ENCODE results near the gene COPG1. TPM values are rescaled to one million over a fixed set of nuclear protein-coding genes. Genes with fewer than 3 reads are reported as not detected.

Gene COPG1
- total and polyA plus RNA-seq, 9 of the 15 experiments (the other 6 are each of a cell fraction or from before 2014, with no cell fraction given), result 40.3 to 105 (median 62.4) TPM

GRCh38 chr3:129226374-129226773 is 23.0 kb upstream of the COPG1 start (continued):
- TF ChIP-seq ZNF134 (CRISPR knock-in tag; conservative IDR thresholded peaks at IDR 0.05) (no peak), TAF7 (tag; IDR thresholded peaks at IDR 0.05) (no peak), TSC22D4 (tag; IDR thresholded peaks at IDR 0.05) (no peak), NFIC (IDR thresholded peaks at IDR 0.05) (no peak), MEF2D (tag; conservative IDR thresholded peaks at IDR 0.05; ENCODE audit: low read depth) (no peak), ZNF444 (CRISPR knock-in tag; IDR thresholded peaks at IDR 0.05) (no peak), HMBOX1 (IDR thresholded peaks at IDR 0.05) (no peak), SUPT5H (IDR thresholded peaks at IDR 0.05) (no peak), SMC3 (conservative IDR thresholded peaks at IDR 0.05; ENCODE audit: insufficient read depth, low read depth, low read length) (no peak), ZFX (CRISPR knock-in tag; IDR thresholded peaks at IDR 0.05) (no peak), SAP30 (IDR thresholded peaks at IDR 0.05; ENCODE audit: borderline replicate concordance, insufficient read depth, low read depth, low read length, poor library complexity, severe bottlenecking) (no peak), TAL1 (IDR thresholded peaks at IDR 0.05) (no peak), HDAC2 (IDR thresholded peaks at IDR 0.05) (0 out of 2 replicates have a peak, but pooled peaks have one; percentile 13), ZNF717 (CRISPR knock-in tag; IDR thresholded peaks at IDR 0.05) (no peak), ZEB2 (IDR thresholded peaks at IDR 0.05) (peak; percentile 41; the same call in 1 of the 2 replicates), EP300 (IDR thresholded peaks at IDR 0.05; ENCODE audit: low read length) (peak; percentile 23; the same call in 1 of the 2 replicates), ZNF24 (IDR thresholded peaks at IDR 0.05) (no peak), MYNN (IDR thresholded peaks at IDR 0.05) (0 out of 2 replicates have a peak, but pooled peaks have one; percentile 21), MYNN (CRISPR knock-in tag; IDR thresholded peaks at IDR 0.05) (no peak), SRSF3 (IDR thresholded peaks at IDR 0.05; ENCODE audit: insufficient read depth, low read length) (no peak), ZKSCAN1 (IDR thresholded peaks at IDR 0.05; ENCODE audit: low read depth, low read length) (no peak), NRF1 (conservative IDR thresholded peaks at IDR 0.05 in 1 of 2, IDR thresholded peaks at IDR 0.05 in 1 of 2) (peak; percentile 88 to 90), NFRKB (IDR thresholded peaks at IDR 0.05; ENCODE audit: low read depth) (no peak), CBX1 (IDR thresholded peaks at IDR 0.05; ENCODE audit: low read depth) (no peak), NR1H2 (CRISPR knock-in tag; IDR thresholded peaks at IDR 0.05) (no peak), RHOXF2B (CRISPR knock-in tag; conservative IDR thresholded peaks at IDR 0.05) (no peak), FUS (optimal IDR thresholded peaks at IDR 0.05; ENCODE audit: low read depth, low read length) (no peak), NCOA2 (IDR thresholded peaks at IDR 0.05; ENCODE audit: partially characterized antibody in 2 of 2) (no peak), ARID1B (IDR thresholded peaks at IDR 0.05) (peak; percentile 78), THRA (IDR thresholded peaks at IDR 0.05) (no peak), ZBTB2 (IDR thresholded peaks at IDR 0.05) (no peak), NELFE (IDR thresholded peaks at IDR 0.05; ENCODE audit: insufficient read depth, insufficient read length) (no peak), C11orf30 (IDR thresholded peaks at IDR 0.05; ENCODE audit: low read depth) (no peak)

All from K562 (cell line).